Measurements from ENCODE around the gene C4BPA. TPM values are rescaled to one million over a fixed set of nuclear protein-coding genes. Genes with fewer than 3 reads are reported as not detected.
A peak's percentile ranks its signal among the peaks of the same experiment; 100 is the strongest.

The C4BPA gene
- total RNA-seq, 4 donors from 2014 or later: 1.5 TPM; not detected in 3

GRCh38 chr1:207079706-207080241 lies 24.3 kb upstream of the C4BPA start:
- H3K27ac ChIP-seq: no peak overlapping the region
- intact Hi-C loops (cut with DNase I; ENCODE audit: low total_unique reads): no loop called here
- no peak overlapping the region for H3K4me3 ChIP-seq
- no peaks in the 10 kb centered on the region for H3K36me3 ChIP-seq
- no peaks in the 10 kb centered on the region for H3K9me3 ChIP-seq
- H3K4me1 ChIP-seq: no peaks in the 10 kb centered on the region
- no peak for DNase-seq
- H3K27me3 ChIP-seq: no peaks in the 10 kb centered on the region
- TF ChIP-seq POLR2A (IDR thresholded peaks at IDR 0.05) (no peak), CTCF (IDR thresholded peaks at IDR 0.05) (no peak)

- Histone ChIP-seq H3K4me1 (no peaks in the 10 kb centered on the region), H3K36me3 (no peaks in the 10 kb centered on the region), H3K27me3 (no peaks in the 10 kb centered on the region), H3K9me3 (no peaks in the 10 kb centered on the region), H3K27ac (no peak overlapping the region), H3K4me3 (no peak overlapping the region)
- TF ChIP-seq POLR2A (IDR thresholded peaks at IDR 0.05) (no peak), CTCF (IDR thresholded peaks at IDR 0.05) (no peak)
- DNase-seq: no peak
- intact Hi-C loops (cut with DNase I; ENCODE audit: low total_unique reads): no loop called here
Observed at GRCh38 chr1:207081088-207081487, 22.9 kb upstream of the C4BPA start.

GRCh38 chr1:207081806-207082205 lies 22.2 kb upstream of the C4BPA start:
- no peak for TF ChIP-seq CTCF (IDR thresholded peaks at IDR 0.05)
- no peak for TF ChIP-seq POLR2A (IDR thresholded peaks at IDR 0.05)

GRCh38 chr1:207084232-207084631 lies 19.8 kb upstream of the C4BPA start:
- H3K27ac ChIP-seq: no peak overlapping the region
- H3K9me3 ChIP-seq: no peaks in the 10 kb centered on the region
- no peaks in the 10 kb centered on the region for H3K36me3 ChIP-seq
- no peak for TF ChIP-seq CTCF (IDR thresholded peaks at IDR 0.05)
- TF ChIP-seq POLR2A (IDR thresholded peaks at IDR 0.05): no peak
- no peaks in the 10 kb centered on the region for H3K27me3 ChIP-seq
- DNase-seq: no peak
- no peak overlapping the region for H3K4me3 ChIP-seq
- intact Hi-C loops (cut with DNase I; ENCODE audit: low total_unique reads): no loop called here
- no peaks in the 10 kb centered on the region for H3K4me1 ChIP-seq

More at GRCh38 chr1:207081806-207082205, 22.2 kb upstream of the C4BPA start:
- Histone ChIP-seq H3K9me3 (no peaks in the 10 kb centered on the region), H3K27me3 (no peaks in the 10 kb centered on the region), H3K4me3 (no peak overlapping the region), H3K27ac (no peak overlapping the region), H3K36me3 (no peaks in the 10 kb centered on the region), H3K4me1 (no peaks in the 10 kb centered on the region)
- intact Hi-C loops (cut with DNase I; ENCODE audit: low total_unique reads): no loop called here
- DNase-seq: no peak

GRCh38 chr1:207084701-207085180 lies 19.3 kb upstream of the C4BPA start:
- Histone ChIP-seq H3K27me3 (no peaks in the 10 kb centered on the region), H3K27ac (no peak overlapping the region), H3K4me1 (no peaks in the 10 kb centered on the region), H3K9me3 (no peaks in the 10 kb centered on the region), H3K36me3 (no peaks in the 10 kb centered on the region), H3K4me3 (no peak overlapping the region)
- intact Hi-C loops (cut with DNase I; ENCODE audit: low total_unique reads): no loop called here
- TF ChIP-seq POLR2A (IDR thresholded peaks at IDR 0.05): no peak
- peak; percentile 14 to 61 (median 44) for TF ChIP-seq CTCF (IDR thresholded peaks at IDR 0.05)
- peak in 1 of 2 donors; percentile 24 for DNase-seq

All from uterus (tissue), 4 donors.